GM21723 (cell line): ENCODE data around the gene SLC39A13.

Experiments
- ATAC-seq: cut with Tn5 transposase; IDR thresholded peaks from one replicate; pipeline ENCODE4 v1.9.1; 2021; ENCODE audit warnings: mild to moderate bottlenecking, moderate library complexity; ENCODE audit not compliant: unreplicated experiment

Gene SLC39A13

DNA sequence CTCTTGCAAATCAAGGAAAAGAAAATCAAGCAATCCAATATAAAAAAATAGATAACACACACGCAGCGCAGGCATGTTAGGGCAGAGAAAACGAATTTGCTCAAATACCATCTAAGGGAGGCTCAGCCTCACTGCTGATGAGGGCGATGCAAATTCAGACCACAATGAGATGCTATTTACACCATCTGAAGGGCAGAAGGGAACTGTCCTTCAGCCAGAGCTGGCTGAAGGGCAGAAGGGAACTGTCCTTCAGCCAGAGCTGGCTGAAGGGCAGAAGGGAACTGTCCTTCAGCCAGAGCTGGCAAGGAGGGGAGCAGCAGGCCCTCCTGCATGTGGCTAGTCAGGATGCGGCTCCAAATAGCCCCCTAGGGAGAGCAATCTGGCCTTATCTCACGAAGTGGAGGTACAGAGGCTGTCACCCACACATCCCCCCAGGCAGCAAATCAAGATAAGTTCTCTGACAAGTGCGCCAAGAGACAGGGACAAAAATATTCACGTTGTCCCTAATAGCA is 7.6 kb upstream of the SLC39A13 start:
- peak; percentile 66 for ATAC-seq

DNA sequence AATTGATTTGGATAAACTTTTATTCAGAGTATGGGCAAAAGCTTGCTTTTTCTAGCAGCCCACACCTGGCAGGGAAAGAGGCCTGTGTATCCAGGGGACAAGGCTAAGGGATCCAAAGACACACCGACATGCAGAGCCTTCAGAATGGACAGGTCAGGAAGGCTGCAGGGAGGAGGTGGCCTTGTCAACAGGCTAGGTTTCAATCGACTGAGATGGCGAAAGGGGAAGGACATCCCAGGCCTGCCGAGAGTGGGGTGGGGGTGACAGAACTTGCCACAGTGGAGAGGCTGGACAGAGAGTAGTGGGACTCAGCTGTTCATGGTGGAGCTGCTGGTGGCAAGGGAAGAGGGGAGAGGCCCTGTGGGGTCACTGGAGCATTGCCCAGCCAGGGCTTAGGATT is 5.3 kb upstream of the SLC39A13 start:
- no peak for ATAC-seq

DNA sequence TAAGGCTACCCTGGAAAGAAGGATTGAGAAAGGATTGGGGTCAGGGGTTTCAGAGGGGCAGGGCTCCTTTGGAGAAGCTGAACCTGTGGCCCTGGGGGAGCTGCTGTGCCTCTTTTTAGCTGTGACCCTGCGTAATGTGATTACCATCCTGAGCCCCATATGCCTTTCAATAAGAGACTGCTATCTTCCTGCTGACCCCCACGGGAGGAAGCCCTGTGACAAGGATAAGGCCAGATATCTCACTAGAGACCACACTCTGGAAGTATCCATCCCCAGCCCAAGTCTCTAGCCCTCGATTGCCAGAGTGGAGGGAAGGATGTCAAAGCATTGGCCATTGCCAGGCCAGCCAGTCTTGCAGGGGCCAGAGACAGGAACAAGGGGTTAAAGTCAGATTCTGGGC is 4.8 kb upstream of the SLC39A13 start:
- no peak for ATAC-seq

DNA sequence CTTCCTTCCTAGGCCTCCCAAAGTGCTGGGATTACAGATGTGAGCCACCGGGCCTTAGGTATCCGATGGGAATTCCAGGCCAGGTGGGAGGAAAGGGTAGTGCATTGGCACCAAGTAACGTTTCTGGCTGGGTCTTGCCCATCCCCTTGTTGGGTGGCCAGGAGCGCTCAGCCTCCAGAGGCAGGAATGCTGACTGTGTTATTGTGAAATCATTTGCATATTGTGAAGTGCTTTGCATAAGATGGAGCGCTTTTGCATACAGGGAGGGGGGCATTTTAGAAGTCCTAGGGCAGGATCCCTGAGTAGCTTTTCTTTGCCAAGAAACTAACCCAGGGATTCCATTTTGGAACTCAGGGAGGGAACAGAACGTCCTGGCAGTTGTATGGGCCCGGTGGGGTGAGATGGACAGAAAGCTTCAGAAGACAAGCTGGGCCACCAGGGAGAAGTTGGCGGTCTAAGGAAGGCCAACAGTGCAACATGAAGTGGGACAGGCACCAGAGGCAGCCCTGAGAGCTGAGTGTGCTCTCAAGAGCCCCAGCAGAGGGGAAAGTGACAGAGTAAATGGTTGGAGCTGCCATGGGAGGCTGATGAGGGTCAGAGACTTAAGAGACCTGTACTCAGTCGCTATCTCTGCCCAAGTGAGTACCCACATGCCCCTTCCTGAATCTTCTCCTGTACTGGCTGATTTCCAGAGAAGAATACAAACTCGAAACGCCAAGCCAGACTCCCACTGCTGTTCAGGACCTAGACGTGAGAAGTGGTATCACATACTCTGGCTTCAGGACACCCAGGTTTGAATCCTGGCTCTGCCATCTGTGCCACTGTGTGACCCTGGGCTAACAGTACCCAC is 1.3 kb upstream of the SLC39A13 start:
- ATAC-seq: no peak

DNA sequence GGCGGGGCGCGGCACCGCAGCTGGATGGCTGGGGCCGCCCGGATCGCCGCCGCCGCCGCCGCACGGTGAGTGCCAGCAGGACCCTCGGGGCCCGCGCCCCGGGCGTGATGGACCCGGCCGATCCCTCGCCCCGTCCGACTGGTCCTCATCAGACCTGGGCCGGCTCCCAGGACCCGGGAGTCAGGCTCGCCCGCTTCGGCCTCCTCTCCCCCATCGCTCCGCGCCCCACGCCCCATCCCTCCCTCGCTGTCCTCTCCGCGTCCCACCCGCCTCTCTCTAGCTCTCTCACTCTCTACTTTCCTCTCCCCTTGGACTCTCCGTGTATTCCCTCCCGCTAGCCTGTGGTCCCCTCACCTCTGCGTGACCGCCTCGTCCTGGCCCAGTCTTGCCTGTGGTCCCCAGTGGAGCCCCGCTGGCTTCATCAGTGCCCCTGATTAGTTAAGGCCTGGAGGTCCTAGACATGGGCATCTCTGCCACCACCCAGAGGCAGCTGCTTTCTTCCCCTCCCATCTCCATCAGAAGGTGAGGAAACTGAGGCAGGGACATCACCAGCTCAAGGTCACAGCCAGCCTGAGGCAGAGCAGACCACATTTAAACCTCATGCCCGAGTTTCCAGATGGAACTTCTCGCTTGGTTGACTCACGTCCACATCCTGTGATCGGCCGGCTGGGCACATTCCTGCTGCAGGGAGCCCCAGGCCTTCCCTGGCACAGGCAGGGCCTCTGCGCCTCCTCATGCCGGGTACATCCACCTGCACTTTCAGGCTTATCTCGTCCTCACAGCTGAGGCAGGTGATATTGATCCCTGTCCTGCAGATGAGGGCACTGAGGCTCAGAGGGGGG is 429 bp downstream of the SLC39A13 start:
- peak; percentile 8 for ATAC-seq

DNA sequence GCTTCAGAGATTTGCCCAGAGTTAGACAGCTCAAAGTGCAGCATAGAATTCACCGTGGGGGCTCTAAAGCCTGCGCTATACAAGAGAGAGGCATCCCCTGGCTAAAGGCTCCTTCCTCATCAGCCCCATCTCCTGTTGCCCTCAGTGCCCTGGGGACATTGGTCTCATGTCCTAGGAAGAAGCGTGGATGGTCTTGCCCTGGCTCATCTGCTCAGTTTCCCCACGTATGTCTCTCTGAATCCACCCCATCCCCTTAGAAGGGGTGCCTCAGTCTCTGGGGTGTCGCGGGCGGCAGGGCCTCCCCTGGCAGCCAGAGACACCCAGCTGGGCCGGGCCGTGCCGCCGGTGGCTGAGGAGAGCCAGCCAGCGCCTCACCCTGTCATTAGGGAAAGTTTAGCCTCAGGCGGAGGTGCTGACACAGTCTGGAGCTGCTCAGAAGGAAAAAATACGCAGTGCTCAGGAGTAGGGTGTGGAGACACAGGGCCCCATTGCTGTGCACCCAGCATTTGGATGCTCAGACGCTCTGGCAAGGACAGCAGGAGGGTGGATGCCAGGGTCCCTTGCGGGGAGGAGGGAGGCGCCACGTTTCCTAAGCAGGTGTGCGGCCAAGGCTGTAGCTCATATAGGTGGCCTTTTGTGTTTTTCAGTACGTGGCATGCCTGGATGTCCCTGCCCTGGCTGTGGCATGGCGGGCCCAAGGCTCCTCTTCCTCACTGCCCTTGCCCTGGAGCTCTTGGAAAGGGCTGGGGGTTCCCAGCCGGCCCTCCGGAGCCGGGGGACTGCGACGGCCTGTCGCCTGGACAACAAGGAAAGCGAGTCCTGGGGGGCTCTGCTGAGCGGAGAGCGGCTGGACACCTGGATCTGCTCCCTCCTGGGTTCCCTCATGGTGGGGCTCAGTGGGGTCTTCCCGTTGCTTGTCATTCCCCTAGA is 1.3 kb downstream of the SLC39A13 start:
- no peak for ATAC-seq

DNA sequence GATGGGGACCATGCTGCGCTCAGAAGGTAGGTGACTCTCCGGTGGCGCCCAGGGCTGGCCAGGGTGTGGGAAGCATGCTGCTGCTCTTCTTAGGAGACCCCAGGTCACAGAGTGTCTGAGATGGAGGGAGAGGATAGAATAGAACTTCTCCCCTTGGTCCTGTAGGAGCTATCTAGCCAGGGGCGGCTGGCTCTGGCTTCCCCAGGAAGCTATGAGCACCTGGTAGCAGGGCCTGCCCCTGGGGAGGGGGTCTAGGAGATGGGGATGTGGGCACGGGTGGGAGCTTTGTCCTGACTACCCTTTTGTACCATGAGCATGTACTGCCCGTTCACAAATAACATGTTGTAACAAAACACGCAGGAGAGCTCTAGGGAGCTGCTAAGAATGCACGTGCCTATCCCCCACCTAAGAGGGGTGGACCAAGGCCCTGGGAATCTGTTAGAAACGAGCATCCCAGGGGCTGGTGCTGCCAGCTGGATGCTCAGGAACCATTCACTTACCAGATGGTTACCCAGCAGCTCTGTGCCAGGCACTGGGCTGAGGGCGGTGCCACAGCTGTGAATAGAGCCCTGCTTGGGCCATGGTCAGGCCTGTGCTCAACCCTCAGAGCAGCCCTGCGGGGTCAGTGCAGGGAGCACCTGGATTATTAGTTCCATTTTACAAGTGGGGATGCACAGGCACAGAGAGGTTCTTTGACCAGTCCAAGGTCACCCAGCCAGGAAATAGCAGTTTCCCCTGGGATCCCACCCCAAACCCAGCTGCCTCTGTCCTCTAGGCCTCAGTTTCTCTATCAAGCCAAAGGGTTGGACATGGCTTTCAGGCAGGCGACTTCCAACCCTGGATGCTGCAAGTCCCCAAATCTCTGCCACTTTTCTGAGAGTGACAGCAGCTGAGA is 2.2 kb downstream of the SLC39A13 start:
- no peak for ATAC-seq

DNA sequence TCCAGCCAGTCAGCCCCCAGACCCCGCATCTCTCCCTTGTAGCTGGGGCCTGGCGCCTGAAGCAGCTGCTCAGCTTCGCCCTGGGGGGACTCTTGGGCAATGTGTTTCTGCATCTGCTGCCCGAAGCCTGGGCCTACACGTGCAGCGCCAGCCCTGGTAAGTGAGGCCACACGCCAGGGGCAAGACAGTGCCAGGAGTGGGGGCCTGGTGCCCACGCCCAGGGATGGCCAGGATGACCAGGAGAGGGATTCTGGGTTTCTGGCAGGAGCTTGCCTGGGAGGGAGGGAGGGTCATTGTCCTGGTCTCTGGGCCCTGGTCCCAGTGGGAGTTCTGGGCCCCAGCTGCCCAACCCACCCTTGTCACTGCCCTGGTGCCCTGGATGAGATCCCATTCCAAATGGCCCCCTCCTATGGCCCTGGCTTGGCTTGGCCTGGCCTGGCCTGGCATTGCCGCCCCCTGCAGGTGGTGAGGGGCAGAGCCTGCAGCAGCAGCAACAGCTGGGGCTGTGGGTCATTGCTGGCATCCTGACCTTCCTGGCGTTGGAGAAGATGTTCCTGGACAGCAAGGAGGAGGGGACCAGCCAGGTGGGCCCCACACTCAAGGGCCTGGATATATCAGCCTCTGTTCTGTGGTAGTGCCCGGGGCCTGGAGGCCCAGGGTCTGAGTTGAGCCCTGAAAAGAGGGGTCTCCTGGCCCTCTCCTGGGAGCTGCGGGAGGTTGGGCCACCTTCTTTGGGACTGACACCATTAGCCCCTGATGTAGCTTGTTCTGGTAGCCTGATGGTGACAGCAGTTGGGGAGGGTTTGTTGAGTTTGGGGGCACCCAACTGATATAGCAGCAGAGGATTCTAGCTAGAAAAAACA is 3.7 kb downstream of the SLC39A13 start:
- no peak for ATAC-seq

DNA sequence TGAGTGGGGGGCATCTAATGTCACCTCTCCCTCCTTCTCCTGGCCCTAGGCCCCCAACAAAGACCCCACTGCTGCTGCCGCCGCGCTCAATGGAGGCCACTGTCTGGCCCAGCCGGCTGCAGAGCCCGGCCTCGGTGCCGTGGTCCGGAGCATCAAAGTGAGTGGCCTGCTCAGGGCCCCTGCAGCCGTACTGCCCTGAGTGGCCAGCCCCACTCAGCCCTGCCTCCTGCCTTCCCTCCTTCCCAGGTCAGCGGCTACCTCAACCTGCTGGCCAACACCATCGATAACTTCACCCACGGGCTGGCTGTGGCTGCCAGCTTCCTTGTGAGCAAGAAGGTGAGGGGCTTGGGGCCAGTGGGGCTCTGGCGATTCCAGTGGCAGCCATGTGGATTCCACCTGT is 5.0 kb downstream of the SLC39A13 start:
- no peak for ATAC-seq

DNA sequence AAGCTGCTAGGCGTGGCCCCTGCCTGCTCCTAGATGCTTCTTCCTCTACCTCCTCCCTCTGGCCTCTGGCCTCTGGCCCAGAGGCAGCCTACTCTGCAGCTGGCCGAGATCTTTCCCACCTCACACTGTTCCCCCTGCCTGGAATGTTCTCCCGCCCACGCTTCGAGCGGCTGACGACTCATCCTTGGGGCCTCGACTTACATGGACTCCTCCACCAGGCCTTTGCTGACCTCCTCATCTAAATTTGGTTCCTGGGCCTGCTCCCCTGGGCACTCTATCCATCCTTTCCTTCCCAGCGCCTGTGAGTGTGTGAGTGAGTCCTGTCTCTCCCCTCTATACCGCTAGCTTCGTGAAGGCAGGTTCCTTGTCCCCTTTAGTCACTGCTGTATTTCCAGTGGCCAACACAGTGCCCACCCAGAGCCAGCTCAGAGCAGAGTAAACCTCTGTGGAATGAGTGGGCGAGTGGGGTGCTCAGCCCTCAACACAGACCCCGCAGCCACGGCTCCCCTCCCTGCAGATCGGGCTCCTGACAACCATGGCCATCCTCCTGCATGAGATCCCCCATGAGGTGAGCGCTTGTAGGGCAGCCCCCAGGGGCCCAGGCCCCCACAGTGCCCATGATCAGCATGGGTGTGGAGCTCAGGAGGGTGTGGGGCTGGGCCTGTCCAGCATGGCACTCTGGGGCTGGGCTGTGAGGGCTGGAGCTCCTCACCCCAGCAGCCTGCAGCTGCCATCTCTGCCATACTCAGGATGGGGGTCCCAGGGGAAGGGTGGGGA is 5.7 kb downstream of the SLC39A13 start:
- ATAC-seq: no peak

DNA sequence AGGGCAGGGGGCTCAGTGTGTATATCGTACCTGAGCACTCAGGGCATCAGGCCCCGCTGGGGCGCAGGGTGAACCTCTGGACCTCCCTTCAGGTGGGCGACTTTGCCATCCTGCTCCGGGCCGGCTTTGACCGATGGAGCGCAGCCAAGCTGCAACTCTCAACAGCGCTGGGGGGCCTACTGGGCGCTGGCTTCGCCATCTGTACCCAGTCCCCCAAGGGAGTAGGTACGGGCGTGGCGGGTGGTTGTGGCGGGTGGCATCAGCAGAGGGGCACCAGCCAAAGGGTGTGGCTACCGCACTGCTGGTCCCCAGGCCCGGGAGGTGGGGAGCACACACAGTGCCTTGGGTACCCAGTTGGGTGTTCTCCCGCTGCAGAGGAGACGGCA is 6.3 kb downstream of the SLC39A13 start:
- no peak for ATAC-seq

DNA sequence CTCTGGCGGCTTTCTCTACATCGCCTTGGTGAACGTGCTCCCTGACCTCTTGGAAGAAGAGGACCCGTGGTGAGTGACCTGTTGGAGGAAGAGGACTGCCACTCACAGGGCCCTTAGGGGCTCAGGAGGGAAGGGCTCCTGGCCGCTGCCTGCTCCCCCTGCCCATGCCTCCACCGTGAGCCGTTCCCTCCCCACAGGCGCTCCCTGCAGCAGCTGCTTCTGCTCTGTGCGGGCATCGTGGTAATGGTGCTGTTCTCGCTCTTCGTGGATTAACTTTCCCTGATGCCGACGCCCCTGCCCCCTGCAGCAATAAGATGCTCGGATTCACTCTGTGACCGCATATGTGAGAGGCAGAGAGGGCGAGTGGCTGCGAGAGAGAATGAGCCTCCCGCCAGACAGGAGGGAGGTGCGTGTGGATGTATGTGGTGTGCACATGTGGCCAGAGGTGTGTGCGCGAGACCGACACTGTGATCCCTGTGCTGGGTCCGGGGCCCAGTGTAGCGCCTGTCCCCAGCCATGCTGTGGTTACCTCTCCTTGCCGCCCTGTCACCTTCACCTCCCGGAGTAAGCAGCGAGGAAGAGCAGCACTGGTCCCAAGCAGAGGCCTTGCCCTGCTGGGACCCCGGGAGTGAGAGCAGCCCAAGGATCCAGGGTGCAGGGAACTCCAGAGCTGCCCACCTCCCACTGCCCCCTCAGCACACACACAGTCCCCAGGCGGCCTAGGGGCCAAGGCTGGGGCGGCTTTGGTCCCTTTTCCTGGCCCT is 6.9 kb downstream of the SLC39A13 start:
- ATAC-seq: no peak

DNA sequence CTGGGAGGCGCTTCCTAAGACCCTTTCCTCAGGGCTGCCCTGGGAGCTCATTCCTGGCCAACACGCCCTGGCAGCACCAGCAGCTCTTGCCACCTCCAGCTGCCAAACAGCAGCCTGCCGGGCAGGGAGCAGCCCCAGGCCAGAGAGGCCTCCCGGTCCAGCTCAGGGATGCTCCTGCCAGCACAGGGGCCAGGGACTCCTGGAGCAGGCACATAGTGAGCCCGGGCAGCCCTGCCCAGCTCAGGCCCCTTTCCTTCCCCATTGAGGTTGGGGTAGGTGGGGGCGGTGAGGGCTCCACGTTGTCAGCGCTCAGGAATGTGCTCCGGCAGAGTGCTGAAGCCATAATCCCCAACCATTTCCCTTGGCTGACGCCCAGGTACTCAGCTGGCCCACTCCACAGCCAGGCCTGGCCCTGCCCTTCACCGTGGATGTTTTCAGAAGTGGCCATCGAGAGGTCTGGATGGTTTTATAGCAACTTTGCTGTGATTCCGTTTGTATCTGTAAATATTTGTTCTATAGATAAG is 7.6 kb downstream of the SLC39A13 start:
- no peak for ATAC-seq

DNA sequence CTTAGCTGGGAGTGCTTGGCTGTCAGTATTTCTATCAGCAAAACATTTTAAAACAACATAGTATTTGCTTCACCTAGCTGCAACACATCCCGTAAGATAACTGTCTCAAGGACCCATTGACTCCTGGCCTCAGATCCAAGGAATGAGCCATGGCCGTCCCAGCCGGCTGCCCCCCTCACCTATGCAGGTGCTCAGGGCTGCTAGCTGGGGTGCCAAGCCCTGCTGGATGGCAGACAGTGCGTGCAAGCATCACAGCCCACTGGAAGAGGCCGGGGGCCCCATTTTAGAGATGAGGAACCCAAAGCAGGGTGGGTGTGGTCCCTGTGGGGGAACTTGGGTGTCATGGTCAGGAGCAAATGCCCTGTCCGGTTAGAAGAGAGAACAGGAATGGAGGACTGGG is 9.3 kb downstream of the SLC39A13 start:
- ATAC-seq: no peak

DNA sequence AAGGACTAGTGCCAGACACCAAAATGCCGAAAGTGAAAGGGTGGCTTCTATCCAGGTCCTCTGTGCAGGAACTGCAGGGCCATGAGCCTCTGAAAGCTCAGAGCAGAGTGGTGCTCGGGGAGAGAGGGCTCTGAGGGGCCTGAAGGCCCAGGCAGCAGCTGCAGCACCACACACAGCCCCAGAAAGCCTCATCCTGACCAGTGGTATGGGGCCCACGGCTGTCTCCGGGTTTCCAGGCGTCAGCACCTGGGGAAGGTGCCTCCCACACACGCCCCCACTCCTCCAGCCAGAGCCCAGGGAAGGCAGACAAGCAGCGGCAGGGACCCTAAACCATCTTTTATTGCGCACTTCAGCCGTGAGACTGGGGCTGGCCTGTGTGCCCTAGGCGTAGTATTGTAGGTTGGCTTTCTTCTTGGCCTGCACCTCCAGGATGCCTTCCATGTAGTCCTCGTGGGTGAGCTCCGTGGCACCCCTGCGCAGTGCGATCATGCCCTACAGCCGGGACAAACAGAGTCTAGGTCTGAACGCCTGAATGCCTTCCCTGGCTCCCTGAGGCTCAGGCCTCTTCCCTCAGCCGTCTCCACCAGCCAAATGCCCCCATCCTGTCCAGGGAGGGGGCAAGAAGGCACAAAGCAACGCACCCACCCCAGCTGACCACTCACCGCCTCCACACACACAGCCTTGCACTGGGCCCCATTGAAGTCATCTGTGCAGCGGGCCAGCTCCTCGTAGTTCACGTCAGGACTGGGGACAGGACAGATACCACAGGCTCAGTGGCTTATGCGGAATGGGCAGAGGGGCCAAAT is 10.3 kb downstream of the SLC39A13 start:
- ATAC-seq: no peak

DNA sequence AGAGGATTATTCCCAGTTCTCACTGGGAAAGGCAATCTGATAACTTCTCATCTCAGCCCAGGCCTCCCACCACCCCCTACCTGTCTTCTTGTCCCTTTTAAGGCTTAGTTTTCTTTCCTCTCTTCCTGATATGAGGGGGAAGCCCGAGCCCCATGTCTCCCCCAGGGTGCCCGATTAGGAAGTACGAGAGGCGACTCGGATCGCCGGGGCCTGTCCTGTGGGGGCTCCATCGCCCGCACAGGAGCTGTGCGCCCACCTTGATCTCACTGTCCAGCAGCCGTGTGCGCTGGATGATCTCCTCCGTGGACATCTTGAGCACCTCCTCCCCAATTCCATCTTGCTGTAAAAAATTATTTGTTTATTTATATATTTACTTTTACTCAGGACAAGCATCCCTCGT is 17.2 kb downstream of the SLC39A13 start:
- no peak for ATAC-seq
